ENCODE measurements around the gene SEPHS2.

DNA sequence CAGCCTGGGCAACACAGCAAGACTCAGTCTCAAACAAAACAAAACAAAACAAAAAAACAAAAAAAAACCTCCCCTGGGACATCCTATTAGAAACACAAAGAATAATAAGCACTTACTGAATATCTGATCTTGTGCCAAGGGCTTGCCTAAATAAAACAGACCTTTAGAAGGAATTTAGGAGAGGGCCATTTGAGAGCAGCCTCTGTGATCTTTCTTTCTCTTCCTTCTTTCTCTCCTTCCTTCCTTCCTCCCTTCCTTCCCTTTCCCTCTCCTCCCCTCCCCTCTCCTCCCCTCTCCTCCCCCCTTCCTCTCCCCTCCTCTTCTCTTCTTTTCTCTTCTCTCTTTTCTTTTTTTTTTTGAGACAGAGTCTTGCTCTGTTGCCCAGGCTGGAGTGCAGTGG lies 39.2 kb upstream of the SEPHS2 start:
- TF ChIP-seq CTCF (IDR thresholded peaks at IDR 0.05) (no peak), POLR2A (IDR thresholded peaks at IDR 0.05) (no peak)

Data from right lobe of liver (tissue), 4 donors.